Measurements from ENCODE around the gene TTC23L.

The TTC23L gene

GRCh38 chr5:34903260-34903659 lies 64.3 kb downstream of the TTC23L start:
- no peak for DNase-seq (ENCODE audit: low read depth)
- in situ Hi-C loops (cut with HindIII; ENCODE audit: low sequenced_read_pairs): no loop called here
- no peak overlapping the region for H3K4me3 ChIP-seq (ENCODE audit: low read depth, low read length)
- no peak for TF ChIP-seq CTCF (IDR thresholded peaks at IDR 0.05; ENCODE audit: low read depth, low read length, missing control alignments)

- in situ Hi-C loops (cut with HindIII; ENCODE audit: low sequenced_read_pairs): no loop called here
- TF ChIP-seq CTCF (IDR thresholded peaks at IDR 0.05; ENCODE audit: low read depth, low read length, missing control alignments): peak; percentile 67
These were observed 66.6 kb downstream of the TTC23L start for GRCh38 chr5:34905564-34905963.

GRCh38 chr5:34913072-34913471 lies 74.1 kb downstream of the TTC23L start:
- no peak for TF ChIP-seq CTCF (IDR thresholded peaks at IDR 0.05; ENCODE audit: low read depth, low read length, missing control alignments)
- no peak for DNase-seq (ENCODE audit: low read depth)
- in situ Hi-C loops (cut with HindIII; ENCODE audit: low sequenced_read_pairs): no loop called here
- no peak overlapping the region for H3K4me3 ChIP-seq (ENCODE audit: low read depth, low read length)

More at GRCh38 chr5:34905564-34905963, 66.6 kb downstream of the TTC23L start:
- H3K4me3 ChIP-seq (ENCODE audit: low read depth, low read length): no peak overlapping the region
- DNase-seq (ENCODE audit: low read depth): no peak

- H3K4me3 ChIP-seq (ENCODE audit: low read depth, low read length): peak overlapping the region; percentile 76
- in situ Hi-C loops (cut with HindIII; ENCODE audit: low sequenced_read_pairs): no loop called here
- no peak for DNase-seq (ENCODE audit: low read depth)
- no peak for TF ChIP-seq CTCF (IDR thresholded peaks at IDR 0.05; ENCODE audit: low read depth, low read length, missing control alignments)
These were observed 75.7 kb downstream of the TTC23L start for GRCh38 chr5:34914671-34915138.

GRCh38 chr5:34915139-34915855 lies 76.3 kb downstream of the TTC23L start, which contains the start of the genes BRIX1 and RAD1:
TSS of gene BRIX1 (plus strand) at chr5:34915711. CDS start at chr5:34915739, 28 bp downstream.
TSS of gene RAD1 (minus strand) at chr5:34915504. CDS start at chr5:34914892, 612 bp downstream.
- peak within 1 kb of the TSS; percentile 76 for H3K4me3 ChIP-seq (ENCODE audit: low read depth, low read length)
- in situ Hi-C loops (cut with HindIII; ENCODE audit: low sequenced_read_pairs): no loop called here

GRCh38 chr5:34915856-34916192 lies 76.9 kb downstream of the TTC23L start:
- in situ Hi-C loops (cut with HindIII; ENCODE audit: low sequenced_read_pairs): no loop called here
- peak overlapping the region; percentile 76 for H3K4me3 ChIP-seq (ENCODE audit: low read depth, low read length)
- no peak for TF ChIP-seq CTCF (IDR thresholded peaks at IDR 0.05; ENCODE audit: low read depth, low read length, missing control alignments)
- no peak for DNase-seq (ENCODE audit: low read depth)

More at GRCh38 chr5:34915139-34915855, 76.3 kb downstream of the TTC23L start, which contains the start of the genes BRIX1 and RAD1:
- DNase-seq (ENCODE audit: low read depth): peak; percentile 95
- peak; percentile 14 for TF ChIP-seq CTCF (IDR thresholded peaks at IDR 0.05; ENCODE audit: low read depth, low read length, missing control alignments)
